Endodermal cell (in vitro differentiated cells): ENCODE measurements around the gene CTAGE9. TPM values are rescaled to one million over a fixed set of nuclear protein-coding genes. Genes with fewer than 3 reads are reported as not detected.
"Not testable (repeated sequence)": the region's sequence is repeated elsewhere in the genome, so short reads cannot be mapped to it uniquely, and the experiment has no call there.

Experiments used
- DNase-seq: peaks from one replicate; pipeline ENCODE4 v3.0.0-alpha.2; 2017
- H3K27ac ChIP-seq: 2 replicates; pipeline ENCODE4 v1.5.1; 2013; ENCODE audit warnings: mild to moderate bottlenecking, low read depth, low read length, moderate library complexity
- H3K27me3 ChIP-seq: 2 replicates; pipeline ENCODE4 v1.6.1; 2013; ENCODE audit warnings: mild to moderate bottlenecking, low read length, moderate library complexity; ENCODE audit not compliant: insufficient read depth, control insufficient read depth, poor library complexity, severe bottlenecking
- H3K36me3 ChIP-seq: 2 replicates; pipeline ENCODE4 v1.7.0; 2013; ENCODE audit warnings: mild to moderate bottlenecking, low read length, moderate library complexity; ENCODE audit not compliant: control insufficient read depth, insufficient read depth
- H3K4me1 ChIP-seq: one replicate; pipeline ENCODE4 v1.7.0; 2013; ENCODE audit warnings: low read length; ENCODE audit not compliant: control insufficient read depth, insufficient read depth
- H3K4me3 ChIP-seq: 2 replicates; pipeline ENCODE4 v1.5.1; 2013; ENCODE audit warnings: mild to moderate bottlenecking, low read length, moderate library complexity
- H3K9ac ChIP-seq: 2 replicates; pipeline ENCODE4 v1.6.1; 2013; ENCODE audit warnings: mild to moderate bottlenecking, low read length, moderate library complexity; ENCODE audit not compliant: poor library complexity, severe bottlenecking; ENCODE audit errors: extremely low read depth
- H3K9me3 ChIP-seq: 2 replicates; pipeline ENCODE4 v1.6.1; 2013; ENCODE audit warnings: mild to moderate bottlenecking, low read length, moderate library complexity; ENCODE audit not compliant: control insufficient read depth
- H3K27ac Mint-ChIP-seq: 2 replicates; pipeline ENCODE4 v1.8.0; 2020; ENCODE audit warnings: mixed read lengths
- H3K27me3 Mint-ChIP-seq: 2 replicates; pipeline ENCODE4 v1.8.0; 2021; ENCODE audit warnings: mild to moderate bottlenecking, mixed read lengths; ENCODE audit not compliant: insufficient read depth
- H3K36me3 Mint-ChIP-seq: 2 replicates; pipeline ENCODE4 v1.8.0; 2020; ENCODE audit warnings: low read depth, mixed read lengths
- H3K4me1 Mint-ChIP-seq: 2 replicates; pipeline ENCODE4 v1.8.0; 2020; ENCODE audit warnings: mixed read lengths
- H3K4me3 Mint-ChIP-seq: 2 replicates; pipeline ENCODE4 v1.8.0; 2020; ENCODE audit warnings: mild to moderate bottlenecking, moderate library complexity, mixed read lengths
- H3K9me3 Mint-ChIP-seq: 2 replicates; pipeline ENCODE4 v1.8.0; 2020; ENCODE audit warnings: mild to moderate bottlenecking, mixed read lengths
- CTCF ChIP-seq: fragments of 200-600 bp; sonication (generic); conservative IDR thresholded peaks from 2 replicates; pipeline ENCODE4 v1.5.0; 2021; ENCODE audit warnings: antibody characterized with exemption, mild to moderate bottlenecking
- WGBS, 2 experiments: methylation state at CpG; one replicate each; pipeline versions ENCODE4 v1.1.5 to v1.1.7; 2013; ENCODE audit warnings: missing lambda C conversion rate in 2 of 2, mixed read lengths in 1 of 2; ENCODE audit not compliant: insufficient coverage in 1 of 2, insufficient read length in 1 of 2; 5-methylcytosine and 5-hydroxymethylcytosine counted together
- total RNA-seq, 2 donors: library from RNA; stranded (reverse); fragmentation: NEBNext Ultra II Directional in 1 of 2; extraction: Animal tissue kit (Norgen Biotek cat#: 25700) in 1 of 2; gene quantifications; 2 replicates in 1 of 2; 3 replicates in 1 of 2; pipeline ENCODE4 v1.2.1, GENCODE V29; 2021

CTAGE9 gene
- total RNA-seq, 2 donors from 2014 or later: not detected

- Histone ChIP-seq H3K4me3 (no peak overlapping the region), H3K4me1 (no peaks in the 10 kb centered on the region), H3K36me3 (no peaks in the 10 kb centered on the region), H3K27ac (no peak overlapping the region), H3K9ac (no peak overlapping the region), H3K27me3 (no peaks in the 10 kb centered on the region), H3K9me3 (no peaks in the 10 kb centered on the region)
- Mint-ChIP-seq H3K27me3 (peaks cover 5% of the 10 kb centered on the region), H3K4me3 (no peak overlapping the region), H3K27ac (no peak overlapping the region), H3K36me3 (no peaks in the 10 kb centered on the region), H3K4me1 (no peaks in the 10 kb centered on the region), H3K9me3 (no peaks in the 10 kb centered on the region)
- no peak for DNase-seq
- TF ChIP-seq CTCF: no peak
- WGBS, 2 experiments: 88 to 99% methylated on average over 2 of the region's 3 CpGs
Observed at GRCh38 chr6:131717836-131718542, 7.2 kb upstream of the CTAGE9 start.

- H3K9me3 ChIP-seq, H3K36me3 ChIP-seq, H3K9me3 Mint-ChIP-seq, H3K27ac Mint-ChIP-seq, H3K27me3 ChIP-seq, H3K27ac ChIP-seq, H3K4me1 Mint-ChIP-seq, H3K9ac ChIP-seq, H3K27me3 Mint-ChIP-seq, DNase-seq, H3K4me1 ChIP-seq, H3K4me3 Mint-ChIP-seq, H3K4me3 ChIP-seq, H3K36me3 Mint-ChIP-seq: not testable (repeated sequence)
- 86 to 100% methylated on average over 1 to 5 of the region's 6 CpGs for WGBS, 2 experiments
Observed at GRCh38 chr6:131715567-131715966, 4.8 kb upstream of the CTAGE9 start.

GRCh38 chr6:131703905-131704304, 6.9 kb downstream of the CTAGE9 start:
- WGBS, 2 experiments: no CpG with 5 or more reads among the region's 2 CpGs

GRCh38 chr6:131700851-131701250, 10.0 kb downstream of the CTAGE9 start:
- H3K27me3 Mint-ChIP-seq, H3K4me3 ChIP-seq, H3K9me3 ChIP-seq, H3K9ac ChIP-seq, H3K27ac Mint-ChIP-seq, H3K27me3 ChIP-seq, H3K4me1 ChIP-seq, H3K27ac ChIP-seq, DNase-seq, H3K9me3 Mint-ChIP-seq, H3K36me3 Mint-ChIP-seq, H3K4me1 Mint-ChIP-seq, H3K4me3 Mint-ChIP-seq, H3K36me3 ChIP-seq: not testable (repeated sequence)
- WGBS, 2 experiments: no CpG with 5 or more reads among the region's 14 CpGs

More at GRCh38 chr6:131703905-131704304, 6.9 kb downstream of the CTAGE9 start:
- DNase-seq, H3K36me3 Mint-ChIP-seq, H3K9me3 ChIP-seq, H3K27me3 ChIP-seq, H3K4me1 Mint-ChIP-seq, H3K4me3 ChIP-seq, H3K27ac Mint-ChIP-seq, H3K9me3 Mint-ChIP-seq, H3K27ac ChIP-seq, H3K4me1 ChIP-seq, H3K4me3 Mint-ChIP-seq, H3K36me3 ChIP-seq, H3K27me3 Mint-ChIP-seq, H3K9ac ChIP-seq: not testable (repeated sequence)
